PC-3 (cell line): ENCODE results near the gene ANK3. TPM values are rescaled to one million over a fixed set of nuclear protein-coding genes. Genes with fewer than 3 reads are reported as not detected.

Experiments used
- ATAC-seq: fragments of 200-7000 bp; cut with Tn5 transposase; 2 replicates; pipeline ENCODE4 v1.9.1; 2020; ENCODE audit warnings: mild to moderate bottlenecking, moderate library complexity
- BruUV-seq: library from RNA; stranded (reverse); fragments of 400-500 nt; replicated peaks from 2 replicates; lab custom pipeline; 2021; lab: Mats Ljungman, UMichigan
- CTCF ChIA-PET: fragments of 300-600 bp; sonication (Branson Sonifier 250); formaldehyde crosslinking; loops from one replicate; lab custom pipeline; 2022; ENCODE audit warnings: antibody characterized with exemption; lab: Charles Lee
- POLR2A ChIA-PET: fragments of 300-600 bp; sonication (Branson Sonifier 250); formaldehyde crosslinking; loops from one replicate; lab custom pipeline; 2022; ENCODE audit warnings: antibody characterized with exemption; ENCODE audit not compliant: unreplicated experiment; lab: Charles Lee
- DNase-seq: peaks from one replicate; pipeline ENCODE4 v3.0.0-alpha.2; 2015
- H2AFZ ChIP-seq: fragments of 300-600 bp; sonication (generic); 2 replicates; pipeline ENCODE4 v1.6.0; 2016; ENCODE audit warnings: antibody characterized with exemption, low read length
- H3F3A ChIP-seq: fragments of 300-600 bp; sonication (generic); one replicate; pipeline ENCODE4 v1.6.0; 2017; ENCODE audit warnings: antibody characterized with exemption, low read length, control low read depth, mild to moderate bottlenecking; ENCODE audit not compliant: unreplicated experiment
- H3K27ac ChIP-seq: fragments of 300-600 bp; sonication (generic); 2 replicates; pipeline ENCODE4 v1.5.1; 2016; ENCODE audit warnings: mild to moderate bottlenecking, low read length
- H3K27me3 ChIP-seq: fragments of 300-600 bp; sonication (generic); 2 replicates; pipeline ENCODE4 v1.6.1; 2016; ENCODE audit warnings: low read length, mixed read lengths
- H3K36me3 ChIP-seq: fragments of 300-600 bp; sonication (generic); 2 replicates; pipeline ENCODE4 v1.6.1; 2016; ENCODE audit warnings: low read depth, mixed run types, low read length, mixed read lengths
- H3K4me1 ChIP-seq: fragments of 300-600 bp; sonication (generic); 2 replicates; pipeline ENCODE4 v1.5.1; 2016; ENCODE audit warnings: low read length; ENCODE audit not compliant: insufficient read depth
- H3K4me2 ChIP-seq: fragments of 300-600 bp; sonication (generic); 2 replicates; pipeline ENCODE4 v1.6.0; 2016; ENCODE audit warnings: low read length
- H3K4me3 ChIP-seq: fragments of 300-600 bp; sonication (generic); 2 replicates; pipeline ENCODE4 v1.5.1; 2016; ENCODE audit warnings: mild to moderate bottlenecking, low read length, mixed read lengths
- H3K79me2 ChIP-seq: fragments of 300-600 bp; sonication (generic); 2 replicates; pipeline ENCODE4 v1.6.1; 2017; ENCODE audit warnings: low read length, mixed read lengths
- H3K9ac ChIP-seq: fragments of 300-600 bp; sonication (generic); 2 replicates; pipeline ENCODE4 v1.6.0; 2016; ENCODE audit warnings: mild to moderate bottlenecking, low read length
- H3K9me2 ChIP-seq: fragments of 300-600 bp; sonication (generic); replicated peaks from 2 replicates; pipeline ENCODE4 v1.6.1; 2016; ENCODE audit warnings: mixed run types, low read length, mixed read lengths
- H3K9me3 ChIP-seq: fragments of 300-600 bp; sonication (generic); 2 replicates; pipeline ENCODE4 v1.6.1; 2016; ENCODE audit warnings: low read length, mixed read lengths
- H4K20me1 ChIP-seq: fragments of 300-600 bp; sonication (generic); 2 replicates; pipeline ENCODE4 v1.6.1; 2016; ENCODE audit warnings: low read length, mixed read lengths
- EZH2 ChIP-seq: fragments of 300-600 bp; sonication (generic); IDR thresholded peaks from one replicate; pipeline ENCODE4 v1.6.1; 2017; ENCODE audit warnings: antibody characterized with exemption, mild to moderate bottlenecking, low read length; ENCODE audit not compliant: unreplicated experiment
- EZH2phosphoT487 ChIP-seq: fragments of 300-600 bp; sonication (generic); IDR thresholded peaks from 2 replicates; pipeline ENCODE4 v1.6.1; 2018; ENCODE audit warnings: mild to moderate bottlenecking, antibody characterized with exemption, low read length, borderline replicate concordance
- intact Hi-C: fragments of 100-400 bp; cut with micrococcal nuclease; formaldehyde crosslinking; loops from 2 replicates; pipeline ENCODE4 v1.9.0; 2023
- total RNA-seq: library from RNA; depleted of rRNA; stranded (reverse); fragments of >200 nt; gene quantifications from 2 replicates; pipeline ENCODE4 v1.2.3, GENCODE V29; 2014
- TF ChIP-seq, protein P1 (sequence below): fragments of 300-600 bp; sonication (generic); conservative IDR thresholded peaks from 2 replicates; pipeline ENCODE4 v1.5.1; 2017; ENCODE audit warnings: antibody characterized with exemption, low read depth, mild to moderate bottlenecking, low read length

ANK3 gene
- total RNA-seq, 1 experiment from 2014 or later = 29.5 TPM

- Histone ChIP-seq H3K27ac (no peak overlapping the region), H3K9me2 (0 out of 2 replicates have a peak, but pooled peaks cover 5% of the 10 kb centered on the region), H3K27me3 (no peaks in the 10 kb centered on the region), H3F3A (no peaks in the 10 kb centered on the region), H3K4me3 (no peak overlapping the region), H2AFZ (no peak overlapping the region), H4K20me1 (no peaks in the 10 kb centered on the region), H3K4me1 (no peaks in the 10 kb centered on the region), H3K9me3 (peaks cover 4% of the 10 kb centered on the region; the same call in 1 of the 2 replicates), H3K9ac (no peak overlapping the region), H3K79me2 (no peaks in the 10 kb centered on the region), H3K36me3 (no peaks in the 10 kb centered on the region), H3K4me2 (no peak overlapping the region)
- ATAC-seq = no peak
- TF ChIP-seq EZH2phosphoT487 (no peak), EZH2 (no peak)
- TF ChIP-seq, protein P1, sequence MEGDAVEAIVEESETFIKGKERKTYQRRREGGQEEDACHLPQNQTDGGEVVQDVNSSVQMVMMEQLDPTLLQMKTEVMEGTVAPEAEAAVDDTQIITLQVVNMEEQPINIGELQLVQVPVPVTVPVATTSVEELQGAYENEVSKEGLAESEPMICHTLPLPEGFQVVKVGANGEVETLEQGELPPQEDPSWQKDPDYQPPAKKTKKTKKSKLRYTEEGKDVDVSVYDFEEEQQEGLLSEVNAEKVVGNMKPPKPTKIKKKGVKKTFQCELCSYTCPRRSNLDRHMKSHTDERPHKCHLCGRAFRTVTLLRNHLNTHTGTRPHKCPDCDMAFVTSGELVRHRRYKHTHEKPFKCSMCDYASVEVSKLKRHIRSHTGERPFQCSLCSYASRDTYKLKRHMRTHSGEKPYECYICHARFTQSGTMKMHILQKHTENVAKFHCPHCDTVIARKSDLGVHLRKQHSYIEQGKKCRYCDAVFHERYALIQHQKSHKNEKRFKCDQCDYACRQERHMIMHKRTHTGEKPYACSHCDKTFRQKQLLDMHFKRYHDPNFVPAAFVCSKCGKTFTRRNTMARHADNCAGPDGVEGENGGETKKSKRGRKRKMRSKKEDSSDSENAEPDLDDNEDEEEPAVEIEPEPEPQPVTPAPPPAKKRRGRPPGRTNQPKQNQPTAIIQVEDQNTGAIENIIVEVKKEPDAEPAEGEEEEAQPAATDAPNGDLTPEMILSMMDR = no peak
- CTCF ChIA-PET = no interaction called here
- POLR2A ChIA-PET = no interaction called here
- no TSS peak for BruUV-seq
- DNase-seq = no peak
- intact Hi-C loops = no loop called here
Measured at GRCh38 chr10:60016794-60017193, 372.9 kb downstream of the ANK3 start.

GRCh38 chr10:60009710-60010383, 379.8 kb downstream of the ANK3 start:
- no TSS peak for BruUV-seq
- ATAC-seq = peak; percentile 50

More at GRCh38 chr10:60009710-60010383, 379.8 kb downstream of the ANK3 start:
- Histone ChIP-seq H3K36me3 (no peaks in the 10 kb centered on the region), H3K9me3 (no peaks in the 10 kb centered on the region), H3K4me3 (no peak overlapping the region), H3K9me2 (no peaks in the 10 kb centered on the region), H4K20me1 (no peaks in the 10 kb centered on the region), H3K27ac (peak overlapping the region; percentile 39), H2AFZ (no peak overlapping the region), H3K27me3 (no peaks in the 10 kb centered on the region), H3K4me2 (peak overlapping the region; percentile 36), H3K4me1 (peaks cover 17% of the 10 kb centered on the region), H3K9ac (no peak overlapping the region), H3K79me2 (no peaks in the 10 kb centered on the region), H3F3A (no peaks in the 10 kb centered on the region)
- ChIA-PET POLR2A (no interaction called here), CTCF (interaction anchor here (0.6 to 1.1 kb wide), 3 partner anchors 20 to 294 kb away, joined by 3 read pairs; no protein-coding TSS in a partner anchor)
- peak; percentile 35 for DNase-seq
- TF ChIP-seq, protein P1 = no peak
- no peak for TF ChIP-seq EZH2phosphoT487
- TF ChIP-seq EZH2 = no peak
- intact Hi-C loops = loop anchor here (1.0 to 2.0 kb wide), 3 partner anchors 16 to 102 kb away; no protein-coding TSS in a partner anchor
